Measurements from ENCODE around the gene CDPF1.
A peak's percentile ranks its signal among the peaks of the same experiment; 100 is the strongest.

Gene CDPF1

DNA sequence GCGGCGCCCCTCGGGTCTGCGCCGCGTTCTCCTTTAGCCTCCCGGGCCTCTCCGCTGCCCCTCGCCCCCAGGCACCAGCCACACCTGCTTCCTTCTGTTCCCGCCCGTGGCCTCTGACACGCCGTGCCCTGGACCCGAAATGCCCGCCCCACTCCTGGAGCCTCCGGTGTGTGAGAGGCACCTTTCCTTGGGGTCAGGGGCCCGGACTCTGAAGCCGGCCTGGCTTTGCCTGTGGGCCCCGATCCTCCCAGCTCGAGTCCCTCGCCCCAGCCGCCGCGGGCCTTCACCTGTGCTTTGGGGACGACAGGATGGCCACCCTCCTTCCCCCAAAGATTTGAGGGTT is 661 bp upstream of the CDPF1 start:
- DNase-seq (ENCODE audit: low read depth) = no peak
- peak overlapping the region; percentile 79 for H3K4me3 ChIP-seq (ENCODE audit: low read length)
- TF ChIP-seq, protein P1, sequence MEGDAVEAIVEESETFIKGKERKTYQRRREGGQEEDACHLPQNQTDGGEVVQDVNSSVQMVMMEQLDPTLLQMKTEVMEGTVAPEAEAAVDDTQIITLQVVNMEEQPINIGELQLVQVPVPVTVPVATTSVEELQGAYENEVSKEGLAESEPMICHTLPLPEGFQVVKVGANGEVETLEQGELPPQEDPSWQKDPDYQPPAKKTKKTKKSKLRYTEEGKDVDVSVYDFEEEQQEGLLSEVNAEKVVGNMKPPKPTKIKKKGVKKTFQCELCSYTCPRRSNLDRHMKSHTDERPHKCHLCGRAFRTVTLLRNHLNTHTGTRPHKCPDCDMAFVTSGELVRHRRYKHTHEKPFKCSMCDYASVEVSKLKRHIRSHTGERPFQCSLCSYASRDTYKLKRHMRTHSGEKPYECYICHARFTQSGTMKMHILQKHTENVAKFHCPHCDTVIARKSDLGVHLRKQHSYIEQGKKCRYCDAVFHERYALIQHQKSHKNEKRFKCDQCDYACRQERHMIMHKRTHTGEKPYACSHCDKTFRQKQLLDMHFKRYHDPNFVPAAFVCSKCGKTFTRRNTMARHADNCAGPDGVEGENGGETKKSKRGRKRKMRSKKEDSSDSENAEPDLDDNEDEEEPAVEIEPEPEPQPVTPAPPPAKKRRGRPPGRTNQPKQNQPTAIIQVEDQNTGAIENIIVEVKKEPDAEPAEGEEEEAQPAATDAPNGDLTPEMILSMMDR (IDR thresholded peaks at IDR 0.05; ENCODE audit: insufficient read depth, low read depth, low read length, missing control alignments) = no peak

DNA sequence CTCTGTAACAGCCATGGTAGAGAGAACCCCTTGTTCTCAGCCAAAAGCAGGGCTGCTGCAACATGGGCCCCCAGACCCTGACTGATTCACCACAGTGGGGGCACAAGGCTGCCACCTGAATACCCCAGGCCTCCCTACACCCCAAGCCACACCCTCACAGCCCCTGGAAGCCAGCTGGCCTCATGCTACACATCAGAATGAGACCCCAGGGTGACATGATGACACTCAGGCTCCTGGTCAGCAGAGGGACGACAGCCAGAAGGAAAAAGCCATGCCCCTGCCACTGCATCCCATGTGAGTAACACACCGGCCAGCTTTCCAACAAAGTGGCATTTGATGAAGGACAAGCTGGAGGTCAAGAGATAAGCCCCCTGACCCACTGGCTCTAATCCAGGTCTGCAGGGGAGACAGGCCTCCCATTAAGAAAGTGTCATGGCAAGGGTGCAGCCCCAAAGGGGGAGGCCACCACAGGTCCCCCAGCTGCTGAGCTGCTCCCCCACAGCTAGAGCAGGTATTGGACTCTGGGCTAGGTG is 2.6 kb downstream of the CDPF1 start:
- no peak overlapping the region for H3K4me3 ChIP-seq (ENCODE audit: low read length)
- no peak for DNase-seq (ENCODE audit: low read depth)
- TF ChIP-seq, protein P1 (IDR thresholded peaks at IDR 0.05; ENCODE audit: insufficient read depth, low read depth, low read length, missing control alignments) = no peak

DNA sequence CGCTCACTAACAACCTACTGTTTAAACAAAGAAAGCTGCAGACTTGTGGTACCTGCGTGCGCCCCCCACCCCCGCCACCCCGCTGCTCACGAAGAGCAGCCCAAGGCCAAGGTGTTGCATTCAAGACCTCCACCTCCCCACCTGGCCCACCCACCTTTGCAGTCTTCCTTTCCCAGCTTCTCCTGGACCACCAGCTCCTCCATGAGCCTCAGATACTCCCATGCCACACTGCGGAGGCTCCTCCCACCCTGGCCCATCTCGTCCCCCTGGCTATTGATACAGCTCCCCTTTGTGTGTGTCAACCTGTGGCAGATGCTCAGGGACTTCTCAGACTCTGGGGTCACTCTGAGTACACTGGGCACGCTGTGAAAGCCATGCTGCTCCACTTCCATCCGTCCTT is 3.9 kb downstream of the CDPF1 start:
- TF ChIP-seq, protein P1 (IDR thresholded peaks at IDR 0.05; ENCODE audit: insufficient read depth, low read depth, low read length, missing control alignments) = no peak
- H3K4me3 ChIP-seq (ENCODE audit: low read length) = no peak overlapping the region
- no peak for DNase-seq (ENCODE audit: low read depth)

GRCh38 chr22:46245511-46245910 is 4.6 kb downstream of the CDPF1 start:
- no peak overlapping the region for H3K4me3 ChIP-seq (ENCODE audit: low read length)
- TF ChIP-seq, protein P1 (IDR thresholded peaks at IDR 0.05; ENCODE audit: insufficient read depth, low read depth, low read length, missing control alignments) = no peak

DNA sequence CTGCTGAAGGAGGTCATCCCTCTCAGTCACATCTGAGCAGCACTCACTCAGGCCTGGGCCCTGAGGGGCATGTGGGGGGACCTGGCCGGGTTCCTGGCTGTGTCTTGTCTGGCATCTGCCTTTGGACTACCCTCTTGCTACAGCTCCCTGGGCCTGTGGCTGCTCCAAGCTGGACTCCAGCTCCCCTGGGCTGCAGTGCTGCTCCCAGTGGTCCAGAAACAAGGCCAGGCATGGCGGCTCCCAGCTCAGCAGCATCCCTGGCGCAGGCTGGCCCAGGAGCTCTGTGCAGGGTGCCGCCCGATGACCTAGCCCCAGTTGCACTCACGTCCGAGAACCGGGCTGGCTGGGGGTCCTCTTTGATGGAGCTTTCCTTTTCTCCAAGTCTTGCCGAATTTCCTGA is 5.3 kb downstream of the CDPF1 start:
- DNase-seq (ENCODE audit: low read depth) = no peak
- TF ChIP-seq, protein P1 (IDR thresholded peaks at IDR 0.05; ENCODE audit: insufficient read depth, low read depth, low read length, missing control alignments) = no peak
- H3K4me3 ChIP-seq (ENCODE audit: low read length) = no peak overlapping the region

More at GRCh38 chr22:46245511-46245910, 4.6 kb downstream of the CDPF1 start:
- DNase-seq (ENCODE audit: low read depth) = no peak

DNA sequence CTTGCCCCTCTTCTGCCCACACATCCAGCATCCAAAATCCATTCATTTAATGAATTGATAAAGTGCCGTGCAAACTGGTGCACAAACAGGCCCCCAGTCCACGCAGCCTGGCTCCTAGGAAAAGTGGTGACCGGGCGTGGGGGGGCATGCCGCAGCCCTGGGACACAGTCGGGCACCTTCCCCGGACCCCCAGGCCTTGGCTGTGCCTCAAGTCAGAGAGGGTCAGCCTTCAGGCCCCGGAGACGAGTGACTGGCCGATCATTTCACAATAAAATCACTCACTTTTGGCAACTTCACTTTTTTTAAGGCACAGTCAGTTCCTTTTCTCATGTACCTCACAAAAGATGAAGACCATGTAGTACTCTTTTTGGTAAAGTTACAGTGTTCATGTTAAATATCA is 8.0 kb downstream of the CDPF1 start:
- H3K4me3 ChIP-seq (ENCODE audit: low read length) = no peak overlapping the region
- TF ChIP-seq, protein P1 (IDR thresholded peaks at IDR 0.05; ENCODE audit: insufficient read depth, low read depth, low read length, missing control alignments) = no peak
- no peak for DNase-seq (ENCODE audit: low read depth)

GRCh38 chr22:46241396-46242007 is 8.6 kb downstream of the CDPF1 start:
- no peak for DNase-seq (ENCODE audit: low read depth)
- no peak overlapping the region for H3K4me3 ChIP-seq (ENCODE audit: low read length)
- TF ChIP-seq, protein P1 (IDR thresholded peaks at IDR 0.05; ENCODE audit: insufficient read depth, low read depth, low read length, missing control alignments) = no peak
